ENCODE results near the gene EXPH5. TPM values are rescaled to one million over a fixed set of nuclear protein-coding genes. Genes with fewer than 3 reads are reported as not detected.

Gene EXPH5
- total and polyA plus RNA-seq, 2 of the 8 experiments (the other 6 are each of a cell fraction or from before 2014, with no cell fraction given): 1.1 to 11.5 TPM

GRCh38 chr11:108467091-108467823 lies 126.3 kb downstream of the EXPH5 start, which contains the start of gene C11orf65:
C11orf65 (minus strand) TSS chr11:108467529; CDS start chr11:108461559, 5,970 bp downstream.
- no peaks in the 10 kb centered on the region for H3K27me3 ChIP-seq (replicated peaks in 1 of 4; ENCODE audit: control insufficient read depth in 3 of 4, extremely low read depth in 1 of 4, insufficient read depth in 3 of 4, low read length in 3 of 4)
- H4K8ac ChIP-seq (ENCODE audit: extremely low read depth, insufficient read depth, low read length): peak within 1 kb of the TSS; percentile 95; the same call in 1 of the 2 replicates
- H3K23ac ChIP-seq (ENCODE audit: insufficient read length): no peak within 1 kb of the TSS
- DNase-seq (ENCODE audit: low read depth in 1 of 2, low spot score in 2 of 2) (peak; percentile 87 to 96), FAIRE-seq (peak; percentile 95)
- no peaks in the 10 kb centered on the region for H3K36me3 ChIP-seq (ENCODE audit: control insufficient read depth in 2 of 4, insufficient read depth in 4 of 4, low read length in 3 of 4)
- no peaks in the 10 kb centered on the region for H3K9me3 ChIP-seq (ENCODE audit: insufficient read depth in 2 of 2, low read depth in 1 of 2, low read length in 1 of 2)
- H3K23me2 ChIP-seq (ENCODE audit: low read depth, low read length): peaks cover 3% of the 10 kb centered on the region
- no peaks in the 10 kb centered on the region for H3K79me1 ChIP-seq (ENCODE audit: low read depth, low read length)
- H4K20me1 ChIP-seq (replicated peaks in 1 of 2; ENCODE audit: control insufficient read depth in 1 of 2, insufficient read depth in 2 of 2, low read length in 2 of 2): no peaks in the 10 kb centered on the region
- WGBS, 2 experiments (ENCODE audit: extremely low coverage in 1 of 2, insufficient coverage in 1 of 2, insufficient read length in 1 of 2, insufficient replicate concordance in 2 of 2, low coverage in 1 of 2, low lambda C conversion rate in 2 of 2, missing lambda C conversion rate in 1 of 2): 3% methylated on average over 35 of the region's 35 CpGs; no CpG with 5 or more reads in 1 of the 2 experiments
- no peak within 1 kb of the TSS for H3K4ac ChIP-seq (replicated peaks; ENCODE audit: insufficient read length, low read depth, low read length)
- ChIA-PET CTCF (ENCODE audit: partially characterized antibody) (interaction anchor here (0.6 kb wide), 1 partner anchor 181 kb away, joined by 3 read pairs; no protein-coding TSS in a partner anchor), POLR2A (ENCODE audit: partially characterized antibody) (interaction anchor here (0.6 to 1.2 kb wide), 5 partner anchors 31 to 597 kb away, joined by 3 to 4 read pairs (median 3); partner anchors contain the start of gene POGLUT3)
- no peak within 1 kb of the TSS for H3K14ac ChIP-seq (ENCODE audit: insufficient read length)
- H2BK12ac ChIP-seq (ENCODE audit: low read depth, low read length): peak within 1 kb of the TSS; percentile 52; the same call in 1 of the 2 replicates
- H3K4me2 ChIP-seq (ENCODE audit: insufficient read depth in 1 of 2, low read depth in 2 of 2, low read length in 2 of 2): peak within 1 kb of the TSS; percentile 65 to 93
- no peak within 1 kb of the TSS for H4K91ac ChIP-seq (replicated peaks; ENCODE audit: insufficient read length, low read length)
- peak within 1 kb of the TSS; percentile 5 for H4K5ac ChIP-seq (ENCODE audit: insufficient read length, low read depth, low read length)
- H3K79me2 ChIP-seq (ENCODE audit: control insufficient read depth in 1 of 2, insufficient read depth in 2 of 2, low read length in 2 of 2): no peaks in the 10 kb centered on the region
- H3K9ac ChIP-seq (replicated peaks in 1 of 4; ENCODE audit: extremely low read depth in 1 of 4, low read depth in 3 of 4, low read length in 3 of 4): peak within 1 kb of the TSS; percentile 85 to 99 (median 96)
- peak within 1 kb of the TSS; percentile 95 for H2BK5ac ChIP-seq (ENCODE audit: low read depth, low read length)
- no peak within 1 kb of the TSS for H2BK20ac ChIP-seq (ENCODE audit: low read length)
- H3K4me1 ChIP-seq (replicated peaks in 1 of 4; ENCODE audit: control insufficient read depth in 3 of 4, insufficient read depth in 4 of 4, low read length in 3 of 4): no peaks in the 10 kb centered on the region; a peak in 1 of 7 replicates
- peak within 1 kb of the TSS; percentile 99 for H2AFZ ChIP-seq (ENCODE audit: low read length)
- peak within 1 kb of the TSS; percentile 5 for H3K56ac ChIP-seq (replicated peaks; ENCODE audit: insufficient read length, low read depth, low read length)
- H3K27ac ChIP-seq (ENCODE audit: low read depth, low read length): peak within 1 kb of the TSS; percentile 96
- peak within 1 kb of the TSS; percentile 62 to 89 (median 78) for H3K4me3 ChIP-seq (ENCODE audit: extremely low read depth in 1 of 4, insufficient read depth in 2 of 4, low read depth in 3 of 4, low read length in 4 of 4)
- no peak within 1 kb of the TSS; the same call in 1 of the 2 replicates for H3K18ac ChIP-seq (ENCODE audit: extremely low read depth, low read length)
- H2AK5ac ChIP-seq (ENCODE audit: low read depth, low read length): 0 out of 2 replicates have a peak within 1 kb of the TSS, but pooled peaks have one; percentile 44
- H2BK15ac ChIP-seq (ENCODE audit: low read length): no peak within 1 kb of the TSS
- H2BK120ac ChIP-seq (replicated peaks; ENCODE audit: low read depth, low read length): no peak within 1 kb of the TSS
- TF ChIP-seq NRF1 (IDR thresholded peaks at IDR 0.05; ENCODE audit: low read depth, low read length): no peak
- 0 out of 3 replicates have a peak, but pooled peaks of 1 of the 2 experiments have one; percentile 17 for TF ChIP-seq EP300 (IDR thresholded peaks at IDR 0.05; ENCODE audit: borderline replicate concordance in 1 of 2, low read depth in 2 of 2, low read length in 2 of 2)
- TF ChIP-seq ZNF274 (IDR thresholded peaks at IDR 0.05; ENCODE audit: borderline replicate concordance, extremely low read depth, low read length): no peak
- TF ChIP-seq, protein P1, sequence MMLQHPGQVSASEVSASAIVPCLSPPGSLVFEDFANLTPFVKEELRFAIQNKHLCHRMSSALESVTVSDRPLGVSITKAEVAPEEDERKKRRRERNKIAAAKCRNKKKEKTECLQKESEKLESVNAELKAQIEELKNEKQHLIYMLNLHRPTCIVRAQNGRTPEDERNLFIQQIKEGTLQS (IDR thresholded peaks at IDR 0.05; ENCODE audit: insufficient read depth, low read depth, low read length): peak; percentile 70
- no peak for TF ChIP-seq TEAD4 (IDR thresholded peaks at IDR 0.05; ENCODE audit: low read depth, low read length)
- TF ChIP-seq, protein P2, sequence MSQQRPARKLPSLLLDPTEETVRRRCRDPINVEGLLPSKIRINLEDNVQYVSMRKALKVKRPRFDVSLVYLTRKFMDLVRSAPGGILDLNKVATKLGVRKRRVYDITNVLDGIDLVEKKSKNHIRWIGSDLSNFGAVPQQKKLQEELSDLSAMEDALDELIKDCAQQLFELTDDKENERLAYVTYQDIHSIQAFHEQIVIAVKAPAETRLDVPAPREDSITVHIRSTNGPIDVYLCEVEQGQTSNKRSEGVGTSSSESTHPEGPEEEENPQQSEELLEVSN (IDR thresholded peaks at IDR 0.05): no peak
- no peak for TF ChIP-seq RFX5 (IDR thresholded peaks at IDR 0.05; ENCODE audit: borderline replicate concordance, low read depth, low read length)
- no peak for TF ChIP-seq BRCA1 (IDR thresholded peaks at IDR 0.05; ENCODE audit: low read depth, low read length)
- peak; percentile 85 for TF ChIP-seq TBP (IDR thresholded peaks at IDR 0.05; ENCODE audit: low read depth, low read length)
- TF ChIP-seq CBX5 (IDR thresholded peaks at IDR 0.05; ENCODE audit: low read depth, low read length): no peak
